K562 (cell line): Measurements from ENCODE around the gene PSMB8. TPM values are rescaled to one million over a fixed set of nuclear protein-coding genes. Genes with fewer than 3 reads are reported as not detected.

ENCODE experiments used
- ATAC-seq: fragments of 200-7000 bp; cut with Tn5 transposase; 3 replicates; pipeline ENCODE4 v1.9.1; 2020; ENCODE audit warnings: moderate library complexity
- BruUV-seq: library from RNA; stranded (reverse); fragments of 400-500 nt; replicated peaks from 2 replicates; lab custom pipeline; 2021; lab: Mats Ljungman, UMichigan
- CTCF ChIA-PET: fragments of 300-600 bp; formaldehyde crosslinking; extraction: SDS; loops from one replicate; lab custom pipeline; 2021; ENCODE audit warnings: low intra/inter-chr PET ratio; lab: Yijun Ruan, JAX
- POLR2A ChIA-PET: fragments of 300-600, 350-650 bp; sonication (Branson Sonifier 250); formaldehyde crosslinking; extraction: SDS; loops from one replicate; lab custom pipeline; 2021; ENCODE audit warnings: antibody characterized with exemption, inconsistent platforms; lab: Yijun Ruan, JAX
- DNase-seq, 4 experiments: peaks; one replicate each; pipeline versions ENCODE4 v3.0.0 to v3.0.0-alpha.2; 2011 to 2018; ENCODE audit warnings: low spot score in 3 of 4, mixed read lengths in 3 of 4; ENCODE audit errors: extremely low read depth in 1 of 4
- FAIRE-seq: peaks from 2 replicates; lab custom pipeline; 2011; peaks lifted over from hg19 to GRCh38; lab: Jason Lieb, UNC
- H2AFZ ChIP-seq: 2 replicates; pipeline ENCODE4 v1.6.0; 2011; ENCODE audit warnings: low read depth, low read length, control low read depth, inconsistent platforms
- H3K27ac ChIP-seq: fragments of 200-600 bp; 3 replicates; pipeline ENCODE4 v1.8.0; 2011; ENCODE audit warnings: low read depth, mild to moderate bottlenecking, control low read depth, inconsistent platforms, low read length, moderate library complexity, mixed read lengths; ENCODE audit errors: extremely low read depth
- H3K27me3 ChIP-seq, 2 experiments: fragments of 300-600 bp in 1 of 2; 2 replicates in 1 of 2; 3 replicates in 1 of 2; pipeline versions ENCODE4 v1.6.0 to v1.8.0; 2011; ENCODE audit warnings: inconsistent platforms in 2 of 2, low read length in 2 of 2, mild to moderate bottlenecking in 1 of 2, mixed read lengths in 1 of 2, moderate library complexity in 1 of 2; ENCODE audit not compliant: control insufficient read depth in 2 of 2, insufficient read depth in 2 of 2
- H3K36me3 ChIP-seq: fragments of 300-600 bp; 3 replicates; pipeline ENCODE4 v1.8.0; 2011; ENCODE audit warnings: mild to moderate bottlenecking, low read length, inconsistent platforms; ENCODE audit not compliant: control insufficient read depth, insufficient read depth
- H3K4me1 ChIP-seq, 2 experiments: fragments of 200-600 bp in 1 of 2; replicated peaks in 1 of 2; 2 replicates in 1 of 2; 3 replicates in 1 of 2; pipeline versions ENCODE4 v1.5.1 to v1.8.0; 2011; ENCODE audit warnings: inconsistent platforms in 2 of 2, low read length in 2 of 2, mild to moderate bottlenecking in 1 of 2, mixed read lengths in 1 of 2, moderate library complexity in 1 of 2; ENCODE audit not compliant: control insufficient read depth in 2 of 2, insufficient read depth in 2 of 2
- H3K4me2 ChIP-seq: 2 replicates; pipeline ENCODE4 v1.6.1; 2011; ENCODE audit warnings: low read length, control low read depth, inconsistent platforms, mixed read lengths; ENCODE audit not compliant: insufficient read depth
- H3K4me3 ChIP-seq: fragments of 200-600 bp; sonication (generic), shearing (Covaris generic); 2 replicates; pipeline ENCODE4 v1.5.1; 2016; ENCODE audit warnings: control low read depth, inconsistent platforms
- H3K79me2 ChIP-seq: fragments of 200-600 bp; 3 replicates; pipeline ENCODE4 v1.8.0; 2011; ENCODE audit warnings: low read length, inconsistent platforms; ENCODE audit not compliant: control insufficient read depth, insufficient read depth
- H3K9ac ChIP-seq, 2 experiments: 2 replicates each; pipeline versions ENCODE4 v1.6.0 to v1.6.1; 2011; ENCODE audit warnings: low read depth in 2 of 2, low read length in 2 of 2, control low read depth in 1 of 2, inconsistent platforms in 1 of 2, mild to moderate bottlenecking in 1 of 2, mixed read lengths in 1 of 2; ENCODE audit not compliant: insufficient read depth in 1 of 2
- H3K9me1 ChIP-seq: one replicate; pipeline ENCODE4 v1.6.0; 2011; ENCODE audit warnings: inconsistent platforms, mild to moderate bottlenecking, low read length, moderate library complexity; ENCODE audit not compliant: control insufficient read depth, insufficient read depth
- H3K9me3 ChIP-seq: replicated peaks from 2 replicates; pipeline ENCODE4 v1.5.1; 2011; ENCODE audit warnings: low read depth, low read length, inconsistent platforms; ENCODE audit not compliant: control insufficient read depth, insufficient read depth
- H4K20me1 ChIP-seq: replicated peaks from 2 replicates; pipeline ENCODE4 v1.6.1; 2011; ENCODE audit warnings: low read length, inconsistent platforms, mixed read lengths; ENCODE audit not compliant: control insufficient read depth, insufficient read depth
- GTF2A2 ChIP-seq: IDR thresholded peaks from 2 replicates; pipeline ENCODE4 v1.6.1; 2016; ENCODE audit warnings: mild to moderate bottlenecking, missing genetic modification characterization, missing compliant biosample characterization
- RB1 ChIP-seq: fragments of 450-650 bp; IDR thresholded peaks from 2 replicates; pipeline ENCODE4 v1.6.1; 2017; ENCODE audit warnings: low read depth, mild to moderate bottlenecking
- TOE1 ChIP-seq, 2 experiments: fragments of 450-650 bp in 1 of 2; sonication (generic) in 1 of 2; formaldehyde crosslinking in 1 of 2; IDR thresholded peaks; 2 replicates each; pipeline versions ENCODE4 v1.7.1 to v1.8.0; 2016 to 2022; ENCODE audit warnings: borderline replicate concordance in 2 of 2, mild to moderate bottlenecking in 2 of 2, antibody characterized with exemption in 1 of 2, inconsistent platforms in 1 of 2, low read depth in 1 of 2, missing genetic modification reagents in 1 of 2, moderate library complexity in 1 of 2
- WGBS: fragments of 100-300 bp; shearing (Covaris generic); methylation state at CpG from one replicate; pipeline ENCODE4 v1.1.6; 2016; ENCODE audit warnings: low coverage, mixed read lengths; ENCODE audit not compliant: insufficient coverage; ENCODE audit errors: missing lambda C conversion rate; 5-methylcytosine and 5-hydroxymethylcytosine counted together
- in situ Hi-C: fragments of 300-500 bp; cut with MboI; formaldehyde crosslinking; loops from 4 replicates; pipeline ENCODE4 v1.15.0; 2018; ENCODE audit warnings: inconsistent platforms, mixed read lengths
- intact Hi-C: fragments of 100-400 bp; cut with micrococcal nuclease; formaldehyde crosslinking; loops from 2 replicates; pipeline ENCODE4 v1.14.2; 2022
- polyA plus RNA-seq, 8 experiments: library from polyadenylated mRNA; depleted of rRNA in 4 of 8; stranded (reverse) in 5 of 8; unstranded in 3 of 8; fragments of >200 nt; fragmentation: Nextera tagmentation in 2 of 8; fragmentation: Illumina TruSeq in 1 of 8; extraction: Ambion mirVana in 2 of 8; extraction: Trizol in 1 of 8; gene quantifications; 2 replicates each; pipeline versions ENCODE4 v1.2.1 to v1.2.3, GENCODE V29; 2011 to 2014; ENCODE audit warnings: inconsistent platforms in 1 of 8, missing spikeins in 1 of 8
- total RNA-seq, 7 experiments: library from RNA; depleted of rRNA in 6 of 7; stranded (reverse); fragments of >200 nt in 6 of 7; fragmentation: Illumina TruSeq in 2 of 7; extraction: Trizol in 2 of 7; gene quantifications; 2 replicates each; pipeline versions ENCODE4 v1.2.1 to v1.2.3, GENCODE V29; 2011 to 2021; ENCODE audit warnings: low replicate concordance in 1 of 7
- TF ChIP-seq, protein P1 (sequence below): sonication (generic); formaldehyde crosslinking; IDR thresholded peaks from 2 replicates; pipeline ENCODE4 v1.8.1; 2022; ENCODE audit warnings: missing genetic modification reagents

The PSMB8 gene
- total and polyA plus RNA-seq, 9 of the 15 experiments (the other 6 are each of a cell fraction or from before 2014, with no cell fraction given), result 0.71 to 4.0 (median 2.4) TPM

GRCh38 chr6:32794510-32794909, 49.3 kb downstream of the PSMB8 start:
- ATAC-seq (no peak), FAIRE-seq (no peak)
- Histone ChIP-seq H3K9me3 (no peaks in the 10 kb centered on the region), H3K4me1 (no peaks in the 10 kb centered on the region), H4K20me1 (no peaks in the 10 kb centered on the region), H3K27ac (no peak overlapping the region), H3K36me3 (no peaks in the 10 kb centered on the region), H3K4me2 (no peak overlapping the region)
- 0% methylated on average over 2 of the region's 2 CpGs for WGBS
- ChIA-PET POLR2A (interaction anchor here (1.1 kb wide), 1 partner anchor 77 kb away, joined by 4 read pairs; no protein-coding TSS in a partner anchor), CTCF (interaction anchor here (0.6 to 1.3 kb wide), 3 partner anchors 355 to 381 kb away, joined by 3 to 4 read pairs (median 3); partner anchors contain the start of gene HLA-DRA)
- in situ Hi-C loops, result loop anchor here (5.0 kb wide), 1 partner anchor 547 kb away; no protein-coding TSS in a partner anchor
- TF ChIP-seq GTF2A2 (tag), result no peak
- no peak for TF ChIP-seq RB1
- TF ChIP-seq, protein P1, sequence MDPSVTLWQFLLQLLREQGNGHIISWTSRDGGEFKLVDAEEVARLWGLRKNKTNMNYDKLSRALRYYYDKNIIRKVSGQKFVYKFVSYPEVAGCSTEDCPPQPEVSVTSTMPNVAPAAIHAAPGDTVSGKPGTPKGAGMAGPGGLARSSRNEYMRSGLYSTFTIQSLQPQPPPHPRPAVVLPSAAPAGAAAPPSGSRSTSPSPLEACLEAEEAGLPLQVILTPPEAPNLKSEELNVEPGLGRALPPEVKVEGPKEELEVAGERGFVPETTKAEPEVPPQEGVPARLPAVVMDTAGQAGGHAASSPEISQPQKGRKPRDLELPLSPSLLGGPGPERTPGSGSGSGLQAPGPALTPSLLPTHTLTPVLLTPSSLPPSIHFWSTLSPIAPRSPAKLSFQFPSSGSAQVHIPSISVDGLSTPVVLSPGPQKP, result no peak
- no peak for TF ChIP-seq TOE1 (IDR thresholded peaks at IDR 0.05; ENCODE audit: borderline replicate concordance)
- no peak for TF ChIP-seq TOE1 (CRISPR knock-in tag; IDR thresholded peaks at IDR 0.05; ENCODE audit: borderline replicate concordance, low read depth)
- TF ChIP-seq, all 486 proteins: peak for 0
- DNase-seq, result no peak
- H3K27me3 ChIP-seq, result peaks cover 32 to 34% of the 10 kb centered on the region in 2 experiments
- no peaks in the 10 kb centered on the region for H3K79me2 ChIP-seq
- H3K9me1 ChIP-seq, result no peaks in the 10 kb centered on the region
- BruUV-seq, result no TSS peak
- H3K4me3 ChIP-seq, result no peak overlapping the region
- intact Hi-C loops, result no loop called here
- no peak overlapping the region for H3K9ac ChIP-seq
- no peak overlapping the region for H2AFZ ChIP-seq
